Spinal cord (tissue), 10 donors: ENCODE measurements around the gene RBPJ. TPM values are rescaled to one million over a fixed set of nuclear protein-coding genes. Genes with fewer than 3 reads are reported as not detected.
"Not testable (repeated sequence)": the region's sequence is repeated elsewhere in the genome, so short reads cannot be mapped to it uniquely, and the experiment has no call there.

Source experiments
- DNase-seq, 6 donors: peaks; one replicate each; pipeline versions ENCODE4 v3.0.0 to v3.0.0-alpha.2; 2013 to 2015; ENCODE audit warnings: low spot score in 6 of 6, low read depth in 4 of 6
- H3K27ac ChIP-seq: one replicate; pipeline ENCODE4 v1.5.1; 2013; ENCODE audit warnings: low read depth, low read length, control low read depth
- H3K27me3 ChIP-seq: one replicate; pipeline ENCODE4 v1.6.1; 2013; ENCODE audit warnings: low read length; ENCODE audit not compliant: control insufficient read depth, insufficient read depth
- H3K36me3 ChIP-seq: one replicate; pipeline ENCODE4 v1.6.1; 2013; ENCODE audit warnings: low read length; ENCODE audit not compliant: control insufficient read depth, insufficient read depth
- H3K4me1 ChIP-seq: one replicate; pipeline ENCODE4 v1.6.1; 2013; ENCODE audit warnings: low read length; ENCODE audit not compliant: control insufficient read depth, insufficient read depth
- H3K4me3 ChIP-seq: one replicate; pipeline ENCODE4 v1.5.1; 2013; ENCODE audit warnings: low read depth, low read length, control low read depth
- H3K9me3 ChIP-seq: one replicate; pipeline ENCODE4 v1.6.1; 2013; ENCODE audit warnings: low read length; ENCODE audit not compliant: control insufficient read depth, insufficient read depth
- WGBS: methylation state at CpG from one replicate; pipeline ENCODE4 v1.1.5; 2013; ENCODE audit warnings: missing lambda C conversion rate; ENCODE audit not compliant: insufficient coverage; 5-methylcytosine and 5-hydroxymethylcytosine counted together
- polyA plus RNA-seq, 2 donors: library from polyadenylated mRNA; unstranded; fragments of 120-200 nt; gene quantifications; one replicate each; pipeline ENCODE4 v1.2.1, GENCODE V29; 2013; ENCODE audit not compliant: insufficient read length in 2 of 2
- total RNA-seq, 2 donors: library from RNA; depleted of rRNA in 1 of 2; stranded (reverse); fragments of 120-200 nt in 1 of 2; fragments of >200 nt in 1 of 2; gene quantifications; one replicate each; pipeline versions ENCODE4 v1.2.3 to v1.2.4, GENCODE V29; 2013 to 2014
- donor health status: healthy.

Gene RBPJ
- total and polyA plus RNA-seq, 4 donors: 79.7 to 122 (median 96.5) TPM

GRCh38 chr4:26354491-26354890 lies 33.7 kb downstream of the RBPJ start:
- 100% methylated on average over 1 of the region's 7 CpGs for WGBS
- peaks cover 5% of the 10 kb centered on the region for H3K4me1 ChIP-seq
- H3K36me3 ChIP-seq: no peaks in the 10 kb centered on the region
- no peaks in the 10 kb centered on the region for H3K27me3 ChIP-seq
- no peak overlapping the region for H3K4me3 ChIP-seq
- no peak overlapping the region for H3K27ac ChIP-seq
- no peak for DNase-seq
- H3K9me3 ChIP-seq: no peaks in the 10 kb centered on the region

GRCh38 chr4:26355392-26356052 lies 34.7 kb downstream of the RBPJ start:
- Histone ChIP-seq H3K27me3 (no peaks in the 10 kb centered on the region), H3K4me1 (peaks cover 5% of the 10 kb centered on the region), H3K36me3 (no peaks in the 10 kb centered on the region), H3K9me3 (no peaks in the 10 kb centered on the region), H3K4me3 (no peak overlapping the region), H3K27ac (no peak overlapping the region)
- WGBS: no CpG with 5 or more reads among the region's 1 CpG
- DNase-seq: no peak

- H3K27me3 ChIP-seq: no peaks in the 10 kb centered on the region
- H3K9me3 ChIP-seq: no peaks in the 10 kb centered on the region
- no CpG with 5 or more reads among the region's 2 CpGs for WGBS
- no peak overlapping the region for H3K27ac ChIP-seq
- DNase-seq: no peak
- no peaks in the 10 kb centered on the region for H3K36me3 ChIP-seq
- peaks cover 5% of the 10 kb centered on the region for H3K4me1 ChIP-seq
- no peak overlapping the region for H3K4me3 ChIP-seq
Observed at GRCh38 chr4:26356081-26356501, 35.3 kb downstream of the RBPJ start.

- H3K9me3 ChIP-seq, H3K27ac ChIP-seq, H3K4me3 ChIP-seq, DNase-seq, H3K4me1 ChIP-seq, H3K27me3 ChIP-seq, H3K36me3 ChIP-seq: not testable (repeated sequence)
- 83% methylated on average over 22 of the region's 32 CpGs for WGBS
Observed at GRCh38 chr4:26359521-26359920, 38.7 kb downstream of the RBPJ start.

- no peak for DNase-seq
- Histone ChIP-seq H3K36me3 (no peaks in the 10 kb centered on the region), H3K4me1 (no peaks in the 10 kb centered on the region), H3K9me3 (no peaks in the 10 kb centered on the region), H3K27ac (no peak overlapping the region), H3K4me3 (no peak overlapping the region), H3K27me3 (no peaks in the 10 kb centered on the region)
- WGBS: 100% methylated on average over 2 of the region's 4 CpGs
Observed at GRCh38 chr4:26360273-26360672, 39.5 kb downstream of the RBPJ start.

GRCh38 chr4:26360864-26361263 lies 40.0 kb downstream of the RBPJ start:
- no peaks in the 10 kb centered on the region for H3K9me3 ChIP-seq
- H3K4me3 ChIP-seq: no peak overlapping the region
- H3K36me3 ChIP-seq: no peaks in the 10 kb centered on the region
- DNase-seq: no peak
- H3K4me1 ChIP-seq: no peaks in the 10 kb centered on the region
- WGBS: 0% methylated on average over 1 of the region's 5 CpGs
- H3K27me3 ChIP-seq: no peaks in the 10 kb centered on the region
- no peak overlapping the region for H3K27ac ChIP-seq

- no CpG with 5 or more reads among the region's 2 CpGs for WGBS
- no peak overlapping the region for H3K27ac ChIP-seq
- no peak for DNase-seq
Observed at GRCh38 chr4:26361297-26361696, 40.5 kb downstream of the RBPJ start.

GRCh38 chr4:26362745-26363439 lies 42.1 kb downstream of the RBPJ start:
- no peaks in the 10 kb centered on the region for H3K36me3 ChIP-seq
- H3K27ac ChIP-seq: no peak overlapping the region
- no peaks in the 10 kb centered on the region for H3K4me1 ChIP-seq
- no peak overlapping the region for H3K4me3 ChIP-seq
- DNase-seq: no peak
- 99% methylated on average over 9 of the region's 9 CpGs for WGBS
- H3K27me3 ChIP-seq: no peaks in the 10 kb centered on the region
- no peaks in the 10 kb centered on the region for H3K9me3 ChIP-seq

More at GRCh38 chr4:26361297-26361696, 40.5 kb downstream of the RBPJ start:
- H3K9me3 ChIP-seq: no peaks in the 10 kb centered on the region
- no peaks in the 10 kb centered on the region for H3K36me3 ChIP-seq
- no peak overlapping the region for H3K4me3 ChIP-seq
- no peaks in the 10 kb centered on the region for H3K4me1 ChIP-seq
- no peaks in the 10 kb centered on the region for H3K27me3 ChIP-seq

- no peak overlapping the region for H3K4me3 ChIP-seq
- H3K27me3 ChIP-seq: no peaks in the 10 kb centered on the region
- H3K9me3 ChIP-seq: no peaks in the 10 kb centered on the region
- H3K36me3 ChIP-seq: no peaks in the 10 kb centered on the region
- no peak overlapping the region for H3K27ac ChIP-seq
- H3K4me1 ChIP-seq: no peaks in the 10 kb centered on the region
- no CpG with 5 or more reads among the region's 1 CpG for WGBS
- DNase-seq: no peak
Observed at GRCh38 chr4:26365537-26366150, 44.8 kb downstream of the RBPJ start.

- no peak overlapping the region for H3K4me3 ChIP-seq
- H3K9me3 ChIP-seq: no peaks in the 10 kb centered on the region
- no peak overlapping the region for H3K27ac ChIP-seq
- H3K27me3 ChIP-seq: no peaks in the 10 kb centered on the region
- no peak for DNase-seq
- H3K36me3 ChIP-seq: no peaks in the 10 kb centered on the region
- no CpG with 5 or more reads among the region's 1 CpG for WGBS
- H3K4me1 ChIP-seq: no peaks in the 10 kb centered on the region
Observed at GRCh38 chr4:26367811-26368210, 47.0 kb downstream of the RBPJ start.
